Measurements from ENCODE around the gene BHLHE40.
"Not testable (repeated sequence)": the region's sequence is repeated elsewhere in the genome, so short reads cannot be mapped to it uniquely, and the experiment has no call there.

Gene BHLHE40

GRCh38 chr3:4966006-4966405, 13.2 kb upstream of the BHLHE40 start:
- not testable (repeated sequence) for H3K4me1 ChIP-seq (ENCODE audit: control insufficient read depth, insufficient read depth, low read length); H3K27ac ChIP-seq (ENCODE audit: extremely low read depth, low read depth, low read length); H3K9me3 ChIP-seq (ENCODE audit: control insufficient read depth, insufficient read depth, low read depth, low read length); H3K36me3 ChIP-seq (ENCODE audit: control insufficient read depth in 2 of 2, insufficient read depth in 1 of 2, low read length in 2 of 2); H3K4me3 ChIP-seq (ENCODE audit: low read depth, low read length)
- TF ChIP-seq KLF1 (tag by site-specific recombination; IDR thresholded peaks at IDR 0.05), result peak; percentile 60
- POLR2A ChIA-PET, result interaction anchor here (0.8 kb wide), 1 partner anchor 12 kb away, joined by 3 read pairs; no protein-coding TSS in a partner anchor
- CTCF ChIA-PET, result interaction anchor here (1.0 kb wide), 1 partner anchor 128 kb away, joined by 3 read pairs; no protein-coding TSS in a partner anchor

- H3K9me3 ChIP-seq (ENCODE audit: control insufficient read depth, insufficient read depth, low read depth, low read length); H3K27ac ChIP-seq (ENCODE audit: extremely low read depth, low read depth, low read length); H3K36me3 ChIP-seq (ENCODE audit: control insufficient read depth in 2 of 2, insufficient read depth in 1 of 2, low read length in 2 of 2); POLR2A ChIA-PET; H3K4me3 ChIP-seq (ENCODE audit: low read depth, low read length); H3K4me1 ChIP-seq (ENCODE audit: control insufficient read depth, insufficient read depth, low read length): not testable (repeated sequence)
- CTCF ChIA-PET, result interaction anchor here (0.7 kb wide), 1 partner anchor 313 kb away, joined by 3 read pairs; no protein-coding TSS in a partner anchor
Observed at GRCh38 chr3:4967683-4968082, 11.6 kb upstream of the BHLHE40 start.

GRCh38 chr3:4971437-4971836, 7.8 kb upstream of the BHLHE40 start:
- 0 out of 2 replicates have a peak, but pooled peaks have one; percentile 13 for TF ChIP-seq ZNF280D (tag by site-specific recombination; IDR thresholded peaks at IDR 0.05)
- TF ChIP-seq ZNF146 (tag by site-specific recombination; IDR thresholded peaks at IDR 0.05), result peak; percentile 92
- POLR2A ChIA-PET; H3K4me1 ChIP-seq (ENCODE audit: control insufficient read depth, insufficient read depth, low read length); CTCF ChIA-PET; H3K36me3 ChIP-seq (ENCODE audit: control insufficient read depth in 2 of 2, insufficient read depth in 1 of 2, low read length in 2 of 2); H3K27ac ChIP-seq (ENCODE audit: extremely low read depth, low read depth, low read length); H3K4me3 ChIP-seq (ENCODE audit: low read depth, low read length); H3K9me3 ChIP-seq (ENCODE audit: control insufficient read depth, insufficient read depth, low read depth, low read length): not testable (repeated sequence)

GRCh38 chr3:4971838-4972237, 7.4 kb upstream of the BHLHE40 start:
- no peak overlapping the region for H3K27ac ChIP-seq (ENCODE audit: extremely low read depth, low read depth, low read length)
- H3K4me1 ChIP-seq (ENCODE audit: control insufficient read depth, insufficient read depth, low read length), result no peaks in the 10 kb centered on the region
- ChIA-PET CTCF (interaction anchor here (1.2 kb wide), 1 partner anchor 13 kb away, joined by 3 read pairs; no protein-coding TSS in a partner anchor), POLR2A (no interaction called here)
- TF ChIP-seq ZNF561 (tag by site-specific recombination; IDR thresholded peaks at IDR 0.05; ENCODE audit: borderline replicate concordance) (no peak), ZNF416 (tag by site-specific recombination; IDR thresholded peaks at IDR 0.05) (no peak), TSHZ1 (tag by site-specific recombination; IDR thresholded peaks at IDR 0.05; ENCODE audit: borderline replicate concordance) (no peak), ZNF433 (tag by site-specific recombination; IDR thresholded peaks at IDR 0.05; ENCODE audit: low read depth) (no peak), ZNF692 (tag by site-specific recombination; IDR thresholded peaks at IDR 0.05) (no peak), ZNF423 (tag by site-specific recombination; IDR thresholded peaks at IDR 0.05) (no peak), ZNF37A (tag by site-specific recombination; IDR thresholded peaks at IDR 0.05) (no peak), ZNF777 (tag by site-specific recombination; IDR thresholded peaks at IDR 0.05; ENCODE audit: borderline replicate concordance) (no peak), FEZF1 (tag by site-specific recombination; IDR thresholded peaks at IDR 0.05) (no peak)
- no peaks in the 10 kb centered on the region for H3K9me3 ChIP-seq (ENCODE audit: control insufficient read depth, insufficient read depth, low read depth, low read length)
- H3K36me3 ChIP-seq (ENCODE audit: control insufficient read depth in 2 of 2, insufficient read depth in 1 of 2, low read length in 2 of 2), result no peaks in the 10 kb centered on the region
- H3K4me3 ChIP-seq (ENCODE audit: low read depth, low read length), result no peak overlapping the region

Measured in HEK293 (cell line).